ENCODE results near the gene NPTXR.

DNA sequence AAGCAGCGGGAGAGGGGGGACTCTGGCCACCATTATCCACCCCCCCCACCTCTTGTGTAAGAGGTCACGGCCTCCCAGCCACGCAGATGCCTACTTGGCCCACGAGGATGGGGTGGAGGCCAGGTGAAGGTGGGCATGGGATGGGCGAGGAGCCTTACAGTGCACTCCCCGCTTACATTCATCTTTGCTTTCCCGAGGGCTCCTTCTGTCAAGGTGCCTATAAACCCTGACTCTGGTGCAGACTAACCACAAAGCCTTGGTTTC lies 13.1 kb downstream of the NPTXR start:
- TF ChIP-seq, protein P1, sequence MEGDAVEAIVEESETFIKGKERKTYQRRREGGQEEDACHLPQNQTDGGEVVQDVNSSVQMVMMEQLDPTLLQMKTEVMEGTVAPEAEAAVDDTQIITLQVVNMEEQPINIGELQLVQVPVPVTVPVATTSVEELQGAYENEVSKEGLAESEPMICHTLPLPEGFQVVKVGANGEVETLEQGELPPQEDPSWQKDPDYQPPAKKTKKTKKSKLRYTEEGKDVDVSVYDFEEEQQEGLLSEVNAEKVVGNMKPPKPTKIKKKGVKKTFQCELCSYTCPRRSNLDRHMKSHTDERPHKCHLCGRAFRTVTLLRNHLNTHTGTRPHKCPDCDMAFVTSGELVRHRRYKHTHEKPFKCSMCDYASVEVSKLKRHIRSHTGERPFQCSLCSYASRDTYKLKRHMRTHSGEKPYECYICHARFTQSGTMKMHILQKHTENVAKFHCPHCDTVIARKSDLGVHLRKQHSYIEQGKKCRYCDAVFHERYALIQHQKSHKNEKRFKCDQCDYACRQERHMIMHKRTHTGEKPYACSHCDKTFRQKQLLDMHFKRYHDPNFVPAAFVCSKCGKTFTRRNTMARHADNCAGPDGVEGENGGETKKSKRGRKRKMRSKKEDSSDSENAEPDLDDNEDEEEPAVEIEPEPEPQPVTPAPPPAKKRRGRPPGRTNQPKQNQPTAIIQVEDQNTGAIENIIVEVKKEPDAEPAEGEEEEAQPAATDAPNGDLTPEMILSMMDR (conservative IDR thresholded peaks at IDR 0.05 in 1 of 2, IDR thresholded peaks at IDR 0.05 in 1 of 2; ENCODE audit: low read depth in 1 of 2, low read length in 2 of 2), result no peak
- no peak for TF ChIP-seq EZH2 (IDR thresholded peaks at IDR 0.05; ENCODE audit: low read length, missing control alignments)
